GM12874 (cell line): ENCODE results near the gene AK8.

ENCODE experiments used
- TF ChIP-seq, protein P1 (sequence below): IDR thresholded peaks from 2 replicates; pipeline ENCODE4 v1.5.1; 2011; ENCODE audit warnings: low read depth, mild to moderate bottlenecking, control low read depth, low read length, moderate library complexity; ENCODE audit not compliant: insufficient read depth

AK8 gene

DNA sequence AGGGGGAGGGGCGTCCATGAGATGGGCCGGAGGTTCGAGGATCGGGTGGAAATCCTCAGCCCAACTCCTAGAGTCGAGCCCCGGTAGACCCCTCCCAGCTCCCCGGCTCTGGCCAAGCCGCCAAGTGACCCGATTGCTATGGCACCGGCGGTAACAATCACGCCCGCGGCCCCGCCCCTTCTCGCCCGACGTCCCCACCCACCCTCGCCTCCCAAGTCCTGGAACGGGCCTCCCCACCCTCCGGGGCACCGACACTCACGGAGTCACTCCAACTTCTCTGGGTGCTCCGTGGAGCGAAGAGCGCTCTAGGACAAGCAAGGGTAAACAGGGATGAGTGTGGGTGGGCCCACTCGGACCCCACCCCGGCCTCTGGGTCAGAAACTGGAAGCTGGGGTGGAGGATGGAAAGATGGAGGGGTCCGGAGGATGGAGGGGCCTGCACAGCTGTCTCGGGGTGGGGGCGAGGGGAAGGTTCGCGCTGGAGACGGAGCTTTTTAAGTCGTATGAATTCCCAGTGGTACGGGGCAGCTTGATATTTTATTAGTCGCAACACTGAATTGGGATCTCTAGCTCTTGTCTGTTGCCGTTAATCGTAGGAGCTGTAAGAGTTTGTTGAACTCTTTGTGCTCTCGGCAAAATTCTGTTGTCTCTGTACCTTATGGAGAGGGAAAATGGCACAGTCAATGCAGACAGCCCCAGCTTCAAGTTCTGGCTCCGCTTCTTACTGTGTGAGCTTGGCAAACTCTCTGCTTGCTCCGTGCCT is 792 bp upstream of the AK8 start, which contains the start of gene SPACA9:
Gene SPACA9 (plus strand): TSS at position 204 of the 762 bp plus-strand sequence. CDS start 5,050 bp downstream, outside the sequence.
- TF ChIP-seq, protein P1, sequence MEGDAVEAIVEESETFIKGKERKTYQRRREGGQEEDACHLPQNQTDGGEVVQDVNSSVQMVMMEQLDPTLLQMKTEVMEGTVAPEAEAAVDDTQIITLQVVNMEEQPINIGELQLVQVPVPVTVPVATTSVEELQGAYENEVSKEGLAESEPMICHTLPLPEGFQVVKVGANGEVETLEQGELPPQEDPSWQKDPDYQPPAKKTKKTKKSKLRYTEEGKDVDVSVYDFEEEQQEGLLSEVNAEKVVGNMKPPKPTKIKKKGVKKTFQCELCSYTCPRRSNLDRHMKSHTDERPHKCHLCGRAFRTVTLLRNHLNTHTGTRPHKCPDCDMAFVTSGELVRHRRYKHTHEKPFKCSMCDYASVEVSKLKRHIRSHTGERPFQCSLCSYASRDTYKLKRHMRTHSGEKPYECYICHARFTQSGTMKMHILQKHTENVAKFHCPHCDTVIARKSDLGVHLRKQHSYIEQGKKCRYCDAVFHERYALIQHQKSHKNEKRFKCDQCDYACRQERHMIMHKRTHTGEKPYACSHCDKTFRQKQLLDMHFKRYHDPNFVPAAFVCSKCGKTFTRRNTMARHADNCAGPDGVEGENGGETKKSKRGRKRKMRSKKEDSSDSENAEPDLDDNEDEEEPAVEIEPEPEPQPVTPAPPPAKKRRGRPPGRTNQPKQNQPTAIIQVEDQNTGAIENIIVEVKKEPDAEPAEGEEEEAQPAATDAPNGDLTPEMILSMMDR = no peak

DNA sequence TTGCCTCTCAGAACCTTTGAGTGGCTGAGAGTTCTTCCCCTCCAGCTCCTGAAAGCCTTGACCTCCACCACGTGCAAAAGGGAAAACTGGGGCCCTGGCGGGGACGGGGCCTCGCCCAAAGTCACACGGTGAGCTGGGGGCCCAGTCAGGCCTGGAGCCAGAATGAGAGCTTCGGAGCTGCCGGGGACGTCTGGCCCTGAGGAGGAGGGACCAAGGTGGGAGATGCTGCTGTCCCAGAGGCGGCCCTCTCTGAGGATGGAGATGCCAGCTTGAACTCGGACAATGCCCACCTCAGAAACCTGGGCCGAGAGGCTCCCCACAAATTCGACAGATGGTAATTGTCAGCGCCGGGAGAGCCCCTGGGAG is 643 bp downstream of the AK8 start:
- TF ChIP-seq, protein P1 = no peak

DNA sequence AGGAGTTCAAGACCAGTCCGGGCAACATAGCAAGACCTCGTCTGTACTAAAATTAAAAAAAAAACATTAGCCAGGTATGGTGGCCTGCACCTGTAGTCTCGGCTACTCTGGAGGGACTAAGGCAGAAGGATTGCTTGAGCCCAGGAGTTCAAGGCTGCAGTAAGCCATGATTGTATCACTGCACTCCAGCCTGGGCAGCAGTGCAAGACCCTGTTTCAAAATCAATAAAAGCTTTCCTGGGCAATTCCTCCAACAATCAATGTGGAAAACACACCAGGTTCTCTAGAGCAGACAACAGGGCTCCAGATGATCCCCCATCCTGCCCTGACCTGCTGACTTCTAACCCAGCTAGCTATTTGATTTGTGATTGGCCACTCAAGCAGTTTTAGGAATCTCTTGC is 1.2 kb downstream of the AK8 start:
- TF ChIP-seq, protein P1 = no peak

DNA sequence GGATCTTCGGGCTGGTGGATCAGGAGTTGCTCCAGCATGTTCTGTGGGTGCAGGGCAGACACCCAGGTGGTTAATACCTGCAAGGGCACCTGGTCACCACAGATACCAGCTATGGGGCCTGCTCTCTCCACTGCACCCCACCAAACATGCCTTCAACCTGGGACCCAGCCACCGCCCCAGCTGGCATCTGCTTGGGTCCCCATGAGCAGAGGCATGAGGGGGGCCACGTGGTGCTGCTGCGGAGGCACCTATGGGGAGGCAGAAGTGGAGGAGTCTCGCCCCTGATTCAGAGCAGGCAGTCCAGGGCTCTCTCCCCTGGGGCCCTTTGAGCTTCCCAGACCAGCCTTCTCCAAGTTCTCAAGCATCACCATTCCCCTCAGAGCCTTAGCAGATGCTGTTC is 2.9 kb downstream of the AK8 start:
- TF ChIP-seq, protein P1 = no peak

DNA sequence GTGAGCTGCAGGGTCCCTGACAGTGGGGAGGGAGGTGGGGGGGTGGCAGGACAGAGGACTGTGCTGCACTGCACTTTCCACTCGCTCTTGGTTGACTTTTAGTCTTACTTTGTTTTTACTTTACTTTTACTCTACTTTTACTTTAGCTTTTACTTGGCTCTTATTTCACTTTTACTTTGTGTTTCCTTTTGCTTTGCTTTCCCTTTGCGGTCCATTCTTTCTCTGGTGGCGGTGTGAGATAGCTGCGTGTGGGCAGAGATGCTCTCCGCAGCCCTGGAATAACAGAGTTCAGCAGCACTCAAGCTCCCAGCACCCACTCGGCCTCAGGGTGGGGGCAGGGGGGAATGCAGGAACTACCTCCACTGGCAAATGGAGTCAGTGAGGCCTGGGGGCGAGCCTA is 4.7 kb downstream of the AK8 start:
- TF ChIP-seq, protein P1 = no peak

DNA sequence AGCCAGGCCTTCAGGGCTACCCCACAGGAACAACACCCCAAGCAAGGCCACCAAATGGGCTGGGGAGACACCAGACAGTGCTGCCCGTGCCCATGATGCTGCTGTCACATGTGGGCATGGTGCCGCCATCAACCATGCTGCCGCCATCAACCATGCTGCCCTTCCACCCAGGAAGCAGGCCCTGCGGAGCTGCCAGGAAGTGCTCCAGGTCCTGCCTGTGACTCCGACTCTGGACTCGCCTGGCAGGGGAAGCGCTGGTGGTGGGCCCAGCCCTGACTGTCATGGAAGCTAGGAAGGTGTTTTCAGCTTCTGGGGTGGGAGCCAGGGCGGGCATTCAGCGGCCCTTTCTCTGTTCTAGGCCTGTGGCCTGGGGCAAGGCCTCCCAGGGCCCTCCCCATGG is 8.8 kb downstream of the AK8 start:
- TF ChIP-seq, protein P1 = no peak

DNA sequence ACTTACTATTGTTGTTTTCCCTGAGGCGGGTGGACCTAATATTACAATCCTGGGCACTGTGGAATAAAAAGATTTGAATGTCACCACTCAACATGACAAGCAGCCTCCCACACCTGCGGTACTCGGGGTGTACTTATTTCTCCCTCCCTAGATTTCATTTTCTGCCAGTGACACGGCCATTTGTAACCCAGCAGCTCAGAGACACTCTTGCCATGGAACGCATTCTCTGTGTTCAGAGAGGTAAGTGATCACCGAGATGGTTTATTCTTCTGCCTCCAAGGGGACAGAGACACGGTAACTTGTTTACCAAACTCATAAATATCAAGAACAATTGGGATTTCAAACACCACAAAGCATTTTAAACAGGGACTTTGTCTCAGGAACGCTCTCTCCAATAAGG is 11.2 kb downstream of the AK8 start:
- TF ChIP-seq, protein P1 = no peak
